Measurements from ENCODE around the gene CSNK2A3. TPM values are rescaled to one million over a fixed set of nuclear protein-coding genes. Genes with fewer than 3 reads are reported as not detected.

Gene CSNK2A3
- total RNA-seq, 1 experiment from 2014 or later: 1.4 TPM

GRCh38 chr11:11394241-11394640, 41.2 kb upstream of the CSNK2A3 start:
- Mint-ChIP-seq H3K4me3 (no peak overlapping the region), H3K4me1 (peaks cover 5% of the 10 kb centered on the region), H3K9me3 (no peaks in the 10 kb centered on the region), H3K36me3 (no peaks in the 10 kb centered on the region), H3K27ac (no peak overlapping the region), H3K27me3 (ENCODE audit: low read depth) (no peaks in the 10 kb centered on the region; the same call in 1 of the 2 replicates)
- POLR2A ChIA-PET: no interaction called here
- no peak for TF ChIP-seq FOXK1 (CRISPR knock-in tag; IDR thresholded peaks at IDR 0.05)
- TF ChIP-seq, protein P1, sequence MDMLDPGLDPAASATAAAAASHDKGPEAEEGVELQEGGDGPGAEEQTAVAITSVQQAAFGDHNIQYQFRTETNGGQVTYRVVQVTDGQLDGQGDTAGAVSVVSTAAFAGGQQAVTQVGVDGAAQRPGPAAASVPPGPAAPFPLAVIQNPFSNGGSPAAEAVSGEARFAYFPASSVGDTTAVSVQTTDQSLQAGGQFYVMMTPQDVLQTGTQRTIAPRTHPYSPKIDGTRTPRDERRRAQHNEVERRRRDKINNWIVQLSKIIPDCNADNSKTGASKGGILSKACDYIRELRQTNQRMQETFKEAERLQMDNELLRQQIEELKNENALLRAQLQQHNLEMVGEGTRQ (CRISPR knock-in tag; IDR thresholded peaks at IDR 0.05): no peak
- no peak for TF ChIP-seq IRF2 (CRISPR knock-in tag; IDR thresholded peaks at IDR 0.05; ENCODE audit: borderline replicate concordance, low read depth)
- TF ChIP-seq PREB (CRISPR knock-in tag; IDR thresholded peaks at IDR 0.05; ENCODE audit: borderline replicate concordance): no peak
- TF ChIP-seq MLX (CRISPR knock-in tag; IDR thresholded peaks at IDR 0.05): no peak
- TF ChIP-seq, protein P2, sequence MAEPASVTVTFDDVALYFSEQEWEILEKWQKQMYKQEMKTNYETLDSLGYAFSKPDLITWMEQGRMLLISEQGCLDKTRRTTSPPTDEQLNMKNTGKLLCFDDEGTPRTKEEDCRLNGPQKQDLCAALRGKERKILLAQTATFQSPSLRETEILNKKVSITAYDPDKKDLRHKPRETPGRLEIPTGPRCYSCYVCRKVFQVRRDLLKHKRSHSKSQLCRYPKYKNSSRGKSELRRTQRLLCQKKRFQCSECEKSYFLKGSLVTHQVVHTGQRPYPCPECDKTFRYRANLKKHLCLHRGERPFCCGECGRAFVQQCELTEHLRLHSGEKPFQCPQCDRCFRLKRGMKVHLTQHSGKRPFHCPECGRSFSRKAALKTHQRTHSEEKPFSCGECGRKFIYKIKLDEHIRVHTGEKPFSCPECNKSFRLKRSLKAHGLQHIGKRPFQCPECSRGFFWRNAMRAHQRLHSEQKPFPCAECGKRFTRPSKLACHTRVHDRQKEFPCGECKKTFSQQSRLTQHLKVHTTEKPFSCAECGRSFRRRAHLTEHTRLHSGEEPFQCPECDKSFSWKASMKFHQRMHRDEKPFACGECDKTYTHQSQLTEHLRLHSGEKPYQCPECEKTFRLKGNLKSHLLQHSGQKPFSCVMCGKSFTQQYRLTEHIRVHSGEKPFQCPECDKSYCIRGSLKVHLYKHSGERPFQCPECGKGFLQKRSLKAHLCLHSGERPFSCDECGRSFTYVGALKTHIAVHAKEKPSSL (CRISPR knock-in tag; conservative IDR thresholded peaks at IDR 0.05): no peak
- no peak for TF ChIP-seq NR3C1 (CRISPR knock-in tag; conservative IDR thresholded peaks at IDR 0.05; ENCODE audit: low read depth)
- TF ChIP-seq, protein P3, sequence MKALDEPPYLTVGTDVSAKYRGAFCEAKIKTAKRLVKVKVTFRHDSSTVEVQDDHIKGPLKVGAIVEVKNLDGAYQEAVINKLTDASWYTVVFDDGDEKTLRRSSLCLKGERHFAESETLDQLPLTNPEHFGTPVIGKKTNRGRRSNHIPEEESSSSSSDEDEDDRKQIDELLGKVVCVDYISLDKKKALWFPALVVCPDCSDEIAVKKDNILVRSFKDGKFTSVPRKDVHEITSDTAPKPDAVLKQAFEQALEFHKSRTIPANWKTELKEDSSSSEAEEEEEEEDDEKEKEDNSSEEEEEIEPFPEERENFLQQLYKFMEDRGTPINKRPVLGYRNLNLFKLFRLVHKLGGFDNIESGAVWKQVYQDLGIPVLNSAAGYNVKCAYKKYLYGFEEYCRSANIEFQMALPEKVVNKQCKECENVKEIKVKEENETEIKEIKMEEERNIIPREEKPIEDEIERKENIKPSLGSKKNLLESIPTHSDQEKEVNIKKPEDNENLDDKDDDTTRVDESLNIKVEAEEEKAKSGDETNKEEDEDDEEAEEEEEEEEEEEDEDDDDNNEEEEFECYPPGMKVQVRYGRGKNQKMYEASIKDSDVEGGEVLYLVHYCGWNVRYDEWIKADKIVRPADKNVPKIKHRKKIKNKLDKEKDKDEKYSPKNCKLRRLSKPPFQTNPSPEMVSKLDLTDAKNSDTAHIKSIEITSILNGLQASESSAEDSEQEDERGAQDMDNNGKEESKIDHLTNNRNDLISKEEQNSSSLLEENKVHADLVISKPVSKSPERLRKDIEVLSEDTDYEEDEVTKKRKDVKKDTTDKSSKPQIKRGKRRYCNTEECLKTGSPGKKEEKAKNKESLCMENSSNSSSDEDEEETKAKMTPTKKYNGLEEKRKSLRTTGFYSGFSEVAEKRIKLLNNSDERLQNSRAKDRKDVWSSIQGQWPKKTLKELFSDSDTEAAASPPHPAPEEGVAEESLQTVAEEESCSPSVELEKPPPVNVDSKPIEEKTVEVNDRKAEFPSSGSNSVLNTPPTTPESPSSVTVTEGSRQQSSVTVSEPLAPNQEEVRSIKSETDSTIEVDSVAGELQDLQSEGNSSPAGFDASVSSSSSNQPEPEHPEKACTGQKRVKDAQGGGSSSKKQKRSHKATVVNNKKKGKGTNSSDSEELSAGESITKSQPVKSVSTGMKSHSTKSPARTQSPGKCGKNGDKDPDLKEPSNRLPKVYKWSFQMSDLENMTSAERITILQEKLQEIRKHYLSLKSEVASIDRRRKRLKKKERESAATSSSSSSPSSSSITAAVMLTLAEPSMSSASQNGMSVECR (CRISPR knock-in tag; IDR thresholded peaks at IDR 0.05; ENCODE audit: borderline replicate concordance): no peak
- no peak for TF ChIP-seq ZNF671 (CRISPR knock-in tag; IDR thresholded peaks at IDR 0.05)
- ATAC-seq (no peak), DNase-seq (ENCODE audit: low spot score) (no peak)
- CTCF ChIA-PET: no interaction called here

GRCh38 chr11:11391796-11392463, 38.9 kb upstream of the CSNK2A3 start:
- DNase-seq (ENCODE audit: low spot score) (no peak), ATAC-seq (no peak)
- no peak for TF ChIP-seq ZNF263 (CRISPR knock-in tag; IDR thresholded peaks at IDR 0.05; ENCODE audit: low read depth)
- TF ChIP-seq SP1 (CRISPR knock-in tag; conservative IDR thresholded peaks at IDR 0.05): no peak
- TF ChIP-seq PREB (CRISPR knock-in tag; IDR thresholded peaks at IDR 0.05; ENCODE audit: borderline replicate concordance): no peak
- TF ChIP-seq RELA (CRISPR knock-in tag; IDR thresholded peaks at IDR 0.05; ENCODE audit: borderline replicate concordance): no peak
- TF ChIP-seq ATF6 (CRISPR knock-in tag; IDR thresholded peaks at IDR 0.05): no peak
- TF ChIP-seq E2F1 (CRISPR knock-in tag; IDR thresholded peaks at IDR 0.05): no peak
- TF ChIP-seq JUN (CRISPR knock-in tag; IDR thresholded peaks at IDR 0.05): no peak
- POLR2A ChIA-PET: no interaction called here
- H3K4me3 Mint-ChIP-seq: no peak overlapping the region
- CTCF ChIA-PET: no interaction called here
- H3K4me1 Mint-ChIP-seq: peaks cover 16% of the 10 kb centered on the region
- no peaks in the 10 kb centered on the region; the same call in none of the 2 replicates for H3K27me3 Mint-ChIP-seq (ENCODE audit: low read depth)
- no peak overlapping the region for H3K27ac Mint-ChIP-seq
- H3K9me3 Mint-ChIP-seq: no peaks in the 10 kb centered on the region
- no peaks in the 10 kb centered on the region for H3K36me3 Mint-ChIP-seq
